GM12873 (cell line): ENCODE data around the gene TNFSF9.

Experiments
- TF ChIP-seq, protein P1 (sequence below): IDR thresholded peaks from 2 replicates; pipeline ENCODE4 v1.5.1; 2012; ENCODE audit warnings: low read depth, mild to moderate bottlenecking, moderate library complexity, low read length, control low read depth; ENCODE audit not compliant: insufficient read depth; ENCODE audit errors: missing control alignments

The TNFSF9 gene

DNA sequence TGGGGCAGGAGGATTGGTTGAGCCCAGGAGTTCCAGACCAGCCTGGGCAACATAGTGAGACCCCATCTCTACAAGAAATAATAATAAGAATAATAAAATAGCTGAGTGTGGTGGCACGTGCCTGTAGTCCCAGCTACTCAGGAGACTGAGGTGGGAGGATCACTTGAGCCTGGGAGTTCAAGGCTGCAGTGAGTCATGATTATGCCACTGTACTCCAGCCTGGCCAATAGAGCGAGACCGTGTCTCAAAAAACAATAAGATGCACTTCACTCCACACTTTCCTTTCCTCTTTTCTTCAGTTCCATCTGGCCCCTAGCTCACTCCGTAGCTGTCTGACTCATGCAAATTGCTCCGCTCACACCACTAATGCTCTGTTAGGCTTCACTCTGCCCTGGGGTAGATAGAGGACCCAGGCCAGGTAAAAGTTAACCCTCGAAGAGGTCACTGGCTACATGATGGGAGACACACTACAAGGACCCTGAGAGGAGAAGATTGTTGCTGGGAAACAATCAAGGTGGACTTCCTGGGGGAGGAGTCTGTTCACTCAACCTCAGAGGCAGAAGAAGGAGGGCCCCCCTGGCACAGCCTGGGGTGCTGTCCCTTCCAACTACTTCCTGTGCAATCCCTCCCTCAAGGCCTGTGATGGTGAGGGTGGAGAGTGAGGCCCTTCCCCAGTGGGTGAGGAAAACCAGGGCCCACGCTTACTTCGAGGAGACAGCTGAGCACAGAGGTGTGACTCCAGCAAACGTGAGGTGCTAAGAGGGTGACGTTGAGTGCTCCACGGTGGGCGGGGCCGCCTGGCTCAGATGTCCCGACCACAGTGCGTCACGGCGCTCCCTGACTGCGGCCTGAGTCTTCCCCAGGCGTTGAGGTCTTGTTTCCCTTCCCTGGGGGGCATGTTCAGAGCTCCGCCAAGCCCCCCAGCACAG lies 8.8 kb upstream of the TNFSF9 start:
- TF ChIP-seq, protein P1, sequence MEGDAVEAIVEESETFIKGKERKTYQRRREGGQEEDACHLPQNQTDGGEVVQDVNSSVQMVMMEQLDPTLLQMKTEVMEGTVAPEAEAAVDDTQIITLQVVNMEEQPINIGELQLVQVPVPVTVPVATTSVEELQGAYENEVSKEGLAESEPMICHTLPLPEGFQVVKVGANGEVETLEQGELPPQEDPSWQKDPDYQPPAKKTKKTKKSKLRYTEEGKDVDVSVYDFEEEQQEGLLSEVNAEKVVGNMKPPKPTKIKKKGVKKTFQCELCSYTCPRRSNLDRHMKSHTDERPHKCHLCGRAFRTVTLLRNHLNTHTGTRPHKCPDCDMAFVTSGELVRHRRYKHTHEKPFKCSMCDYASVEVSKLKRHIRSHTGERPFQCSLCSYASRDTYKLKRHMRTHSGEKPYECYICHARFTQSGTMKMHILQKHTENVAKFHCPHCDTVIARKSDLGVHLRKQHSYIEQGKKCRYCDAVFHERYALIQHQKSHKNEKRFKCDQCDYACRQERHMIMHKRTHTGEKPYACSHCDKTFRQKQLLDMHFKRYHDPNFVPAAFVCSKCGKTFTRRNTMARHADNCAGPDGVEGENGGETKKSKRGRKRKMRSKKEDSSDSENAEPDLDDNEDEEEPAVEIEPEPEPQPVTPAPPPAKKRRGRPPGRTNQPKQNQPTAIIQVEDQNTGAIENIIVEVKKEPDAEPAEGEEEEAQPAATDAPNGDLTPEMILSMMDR: no peak

DNA sequence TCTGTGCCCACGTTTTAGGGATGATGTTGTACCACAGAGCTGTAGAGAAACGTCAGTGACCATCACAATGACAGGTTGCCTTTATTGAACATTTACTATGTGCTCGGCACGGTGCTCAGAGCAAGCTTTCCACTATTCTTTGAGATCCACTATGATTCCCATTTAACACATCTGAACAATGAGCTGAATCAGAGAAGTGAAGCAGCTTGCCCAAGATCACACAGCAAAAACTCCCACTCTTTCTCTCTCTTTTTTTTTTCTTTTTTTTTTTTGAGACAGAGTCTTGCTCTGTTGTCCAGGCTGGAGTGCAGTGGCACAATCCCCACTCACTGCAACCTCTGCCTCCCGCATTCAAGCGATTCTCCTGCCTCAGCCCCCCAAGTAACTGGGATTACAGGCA lies 8.1 kb upstream of the TNFSF9 start:
- TF ChIP-seq, protein P1: no peak

DNA sequence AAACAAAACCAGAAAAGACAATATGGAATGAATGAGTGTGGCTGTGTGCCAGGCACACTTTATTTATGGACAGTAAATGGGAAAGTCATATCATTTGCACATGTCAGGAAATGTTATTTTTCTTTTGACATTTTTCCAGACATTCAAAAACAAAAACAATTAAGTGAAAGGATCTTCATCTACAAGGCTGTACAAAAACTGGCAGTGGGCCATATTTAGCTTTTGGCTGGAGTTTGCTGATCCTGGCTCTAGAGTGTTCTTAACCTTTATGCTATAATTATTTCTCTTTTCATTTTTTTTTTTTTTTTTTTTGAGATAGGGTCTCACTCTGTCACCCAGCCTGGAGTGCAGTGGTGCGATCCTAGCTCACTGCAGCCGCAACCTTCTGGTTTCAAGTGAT lies 6.5 kb upstream of the TNFSF9 start:
- TF ChIP-seq, protein P1: no peak

DNA sequence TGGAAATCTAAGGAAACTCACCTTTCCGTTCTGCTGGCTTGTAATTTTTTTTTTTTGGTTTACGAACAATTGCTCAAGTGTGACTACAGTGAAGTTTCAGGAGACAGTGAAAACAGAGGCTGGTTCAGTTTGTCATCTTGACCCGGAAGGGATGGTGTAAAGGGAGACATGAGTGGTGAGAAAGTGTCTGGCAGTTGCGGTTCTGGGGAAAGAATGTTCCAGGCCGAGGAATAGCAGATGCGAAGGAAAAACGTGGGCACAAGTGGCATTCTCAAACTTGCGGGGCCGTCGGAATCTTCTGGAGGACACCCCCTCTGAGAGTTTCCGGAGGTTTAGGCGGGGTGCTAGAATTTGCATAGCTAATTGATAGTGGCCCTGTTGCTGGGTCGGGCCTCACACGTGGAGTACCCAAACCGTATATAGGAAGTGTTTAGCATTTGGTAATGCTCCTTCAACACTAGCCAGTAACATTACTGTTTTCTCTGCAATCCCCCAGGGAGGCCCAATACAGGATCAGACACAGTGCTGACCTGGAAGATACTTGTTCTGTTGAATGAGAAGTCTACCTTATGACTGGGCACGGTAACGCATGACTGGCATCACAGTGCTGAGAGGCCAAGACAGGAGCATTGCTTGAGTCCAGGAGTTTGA lies 2.8 kb upstream of the TNFSF9 start:
- TF ChIP-seq, protein P1: no peak

DNA sequence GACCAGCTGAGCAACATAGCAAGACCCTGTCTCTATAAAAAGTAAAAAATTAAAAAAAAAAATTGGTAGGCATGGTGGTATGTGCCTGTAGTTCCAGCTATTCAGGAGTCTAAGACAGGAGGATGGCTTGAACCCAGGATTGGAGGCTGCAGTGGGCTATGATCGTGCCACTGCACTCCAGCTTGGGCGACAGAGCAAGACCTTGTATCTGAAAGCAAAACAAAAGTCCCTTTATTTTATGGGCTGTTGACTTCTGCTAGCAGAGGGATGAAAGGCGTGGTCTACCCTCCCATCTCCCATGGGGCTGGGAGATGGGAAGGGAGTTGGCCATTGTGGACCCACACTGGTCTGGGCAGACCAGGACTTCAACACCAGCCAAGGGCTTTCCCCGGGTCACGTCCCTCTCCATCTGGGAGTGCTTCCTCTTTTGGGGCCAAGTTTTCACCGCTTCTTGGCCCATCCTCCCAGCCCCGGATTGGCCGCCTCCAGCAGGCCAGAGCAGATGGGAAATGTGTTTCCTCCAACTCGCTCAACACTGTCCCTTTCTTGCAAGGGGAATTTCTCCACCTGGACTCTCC lies 2.2 kb upstream of the TNFSF9 start:
- TF ChIP-seq, protein P1: no peak

DNA sequence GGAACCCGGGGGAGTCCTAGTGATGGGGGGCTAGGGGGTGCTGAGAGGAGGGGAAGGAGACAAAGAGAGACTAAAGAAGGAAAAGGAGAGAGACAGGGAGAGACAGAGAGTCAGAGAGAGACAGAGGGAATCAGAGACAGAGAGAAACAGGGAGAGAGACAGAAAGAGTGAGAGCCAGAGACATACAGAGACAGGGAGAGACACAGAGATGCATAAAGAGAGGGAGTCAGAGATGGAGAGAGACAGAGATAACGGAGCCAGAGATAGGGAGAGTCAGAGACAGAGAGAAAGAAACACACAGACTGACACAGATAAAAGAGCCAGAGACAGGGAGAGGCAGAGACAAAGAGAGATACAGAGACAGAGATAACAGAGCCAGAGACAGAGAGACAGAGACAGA lies 1.5 kb upstream of the TNFSF9 start:
- TF ChIP-seq, protein P1: no peak

DNA sequence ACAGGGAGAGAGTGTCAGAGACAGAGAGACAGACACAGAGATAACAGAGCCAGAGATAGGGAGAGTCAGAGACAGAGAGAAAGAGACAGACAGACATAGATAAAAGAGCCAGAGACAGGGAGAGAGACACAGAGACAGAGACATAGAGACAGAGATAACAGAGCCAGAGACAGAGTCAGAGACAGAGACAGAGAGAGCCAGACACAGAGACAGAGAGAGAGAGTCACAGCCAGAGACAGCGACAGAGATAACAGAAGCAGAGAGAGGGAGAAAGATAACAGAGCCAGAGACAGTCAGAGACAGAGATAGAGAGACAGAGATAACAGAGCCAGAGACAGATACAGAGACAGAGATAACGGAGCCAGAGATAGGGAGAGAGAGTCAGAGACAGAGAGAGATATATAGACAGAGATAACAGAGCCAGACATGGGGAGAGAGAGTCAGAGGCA lies 865 bp upstream of the TNFSF9 start:
- TF ChIP-seq, protein P1: no peak
